Measurements from ENCODE around the gene LRRC30.
"Not testable (repeated sequence)": the region's sequence is repeated elsewhere in the genome, so short reads cannot be mapped to it uniquely, and the experiment has no call there.

The LRRC30 gene

GRCh38 chr18:7230626-7231349, at the start of gene LRRC30:
Gene LRRC30, plus strand, starts transcription at chr18:7231089. Its CDS starts 50 bp downstream, at chr18:7231139.
- no peak for DNase-seq

GRCh38 chr18:7185701-7186100, 45.2 kb upstream of the LRRC30 start:
- DNase-seq: no peak

- no peak for DNase-seq
Measured at GRCh38 chr18:7190547-7191156, 40.2 kb upstream of the LRRC30 start.

- DNase-seq: no peak
Measured at GRCh38 chr18:7191736-7192135, 39.2 kb upstream of the LRRC30 start.

- no peak for DNase-seq
Measured at GRCh38 chr18:7195266-7195665, 35.6 kb upstream of the LRRC30 start.

GRCh38 chr18:7196421-7196820, 34.5 kb upstream of the LRRC30 start:
- DNase-seq: no peak

- no peak for DNase-seq
Measured at GRCh38 chr18:7197854-7198253, 33.0 kb upstream of the LRRC30 start.

- DNase-seq: no peak
Measured at GRCh38 chr18:7198326-7198725, 32.6 kb upstream of the LRRC30 start.

GRCh38 chr18:7201096-7201495, 29.8 kb upstream of the LRRC30 start:
- DNase-seq: no peak

GRCh38 chr18:7202169-7202568, 28.7 kb upstream of the LRRC30 start:
- DNase-seq: no peak

GRCh38 chr18:7203601-7204000, 27.3 kb upstream of the LRRC30 start:
- DNase-seq: not testable (repeated sequence)

- DNase-seq: no peak
Measured at GRCh38 chr18:7205346-7205745, 25.5 kb upstream of the LRRC30 start.

GRCh38 chr18:7206217-7206616, 24.7 kb upstream of the LRRC30 start:
- DNase-seq: no peak

GRCh38 chr18:7207366-7207915, 23.4 kb upstream of the LRRC30 start:
- DNase-seq: no peak

- DNase-seq: no peak
Measured at GRCh38 chr18:7221424-7222155, 9.3 kb upstream of the LRRC30 start.

GRCh38 chr18:7224198-7224597, 6.7 kb upstream of the LRRC30 start:
- no peak for DNase-seq

GRCh38 chr18:7232218-7232617, 1.3 kb downstream of the LRRC30 start:
- DNase-seq: no peak

GRCh38 chr18:7233134-7233810, 2.4 kb downstream of the LRRC30 start:
- DNase-seq: no peak

- DNase-seq: no peak
Measured at GRCh38 chr18:7234091-7234490, 3.2 kb downstream of the LRRC30 start.

- DNase-seq: no peak
Measured at GRCh38 chr18:7234956-7235355, 4.1 kb downstream of the LRRC30 start.

GRCh38 chr18:7236072-7236471, 5.2 kb downstream of the LRRC30 start:
- no peak for DNase-seq

- no peak for DNase-seq
Measured at GRCh38 chr18:7236933-7237332, 6.0 kb downstream of the LRRC30 start.

GRCh38 chr18:7237673-7238272, 6.9 kb downstream of the LRRC30 start:
- DNase-seq: no peak
